ENCODE data around the gene TBC1D24. TPM values are rescaled to one million over a fixed set of nuclear protein-coding genes. Genes with fewer than 3 reads are reported as not detected.
A peak's percentile ranks its signal among the peaks of the same experiment; 100 is the strongest.
"Not testable (repeated sequence)": the region's sequence is repeated elsewhere in the genome, so short reads cannot be mapped to it uniquely, and the experiment has no call there.

Gene TBC1D24
- total and polyA plus RNA-seq, 8 donors: 3.2 to 35.6 (median 9.0) TPM

DNA sequence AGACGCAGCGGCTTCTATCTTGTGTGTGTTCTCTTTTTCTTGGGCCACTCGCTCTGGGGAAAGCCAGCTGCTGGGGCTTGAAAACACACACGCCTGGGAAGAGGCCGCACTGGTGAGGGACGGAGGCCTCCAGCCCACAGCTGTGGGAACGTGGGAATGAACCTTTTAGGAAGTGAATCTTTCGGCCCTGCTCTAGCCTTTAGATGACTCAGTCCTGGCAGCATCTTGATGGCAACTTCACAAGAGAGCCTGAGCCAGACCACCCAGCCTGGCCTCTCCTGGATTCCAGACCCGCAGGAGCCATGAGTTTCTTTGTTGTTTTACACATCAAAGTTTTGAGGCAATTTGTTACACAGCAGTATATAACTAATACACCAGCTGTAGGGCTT is 60.7 kb downstream of the TBC1D24 start:
- TF ChIP-seq, protein P1, sequence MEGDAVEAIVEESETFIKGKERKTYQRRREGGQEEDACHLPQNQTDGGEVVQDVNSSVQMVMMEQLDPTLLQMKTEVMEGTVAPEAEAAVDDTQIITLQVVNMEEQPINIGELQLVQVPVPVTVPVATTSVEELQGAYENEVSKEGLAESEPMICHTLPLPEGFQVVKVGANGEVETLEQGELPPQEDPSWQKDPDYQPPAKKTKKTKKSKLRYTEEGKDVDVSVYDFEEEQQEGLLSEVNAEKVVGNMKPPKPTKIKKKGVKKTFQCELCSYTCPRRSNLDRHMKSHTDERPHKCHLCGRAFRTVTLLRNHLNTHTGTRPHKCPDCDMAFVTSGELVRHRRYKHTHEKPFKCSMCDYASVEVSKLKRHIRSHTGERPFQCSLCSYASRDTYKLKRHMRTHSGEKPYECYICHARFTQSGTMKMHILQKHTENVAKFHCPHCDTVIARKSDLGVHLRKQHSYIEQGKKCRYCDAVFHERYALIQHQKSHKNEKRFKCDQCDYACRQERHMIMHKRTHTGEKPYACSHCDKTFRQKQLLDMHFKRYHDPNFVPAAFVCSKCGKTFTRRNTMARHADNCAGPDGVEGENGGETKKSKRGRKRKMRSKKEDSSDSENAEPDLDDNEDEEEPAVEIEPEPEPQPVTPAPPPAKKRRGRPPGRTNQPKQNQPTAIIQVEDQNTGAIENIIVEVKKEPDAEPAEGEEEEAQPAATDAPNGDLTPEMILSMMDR (IDR thresholded peaks at IDR 0.05): no peak
- TF ChIP-seq POLR2A (IDR thresholded peaks at IDR 0.05): no peak
- TF ChIP-seq POLR2AphosphoS5 (IDR thresholded peaks at IDR 0.05): no peak
- no peak for TF ChIP-seq EP300 (IDR thresholded peaks at IDR 0.05)
- H3K27ac ChIP-seq: peak overlapping the region; percentile 18 to 97 (median 89)
- no peaks in the 10 kb centered on the region for H3K9me3 ChIP-seq
- H3K27me3 ChIP-seq: no peaks in the 10 kb centered on the region
- peaks cover 0 to 7% (median 0%) of the 10 kb centered on the region in 4 donors for H3K36me3 ChIP-seq
- WGBS, 5 donors: 51 to 82% (median 77%) methylated on average over 9 of the region's 9 CpGs
- H3K4me1 ChIP-seq: peaks cover 41 to 56% (median 46%) of the 10 kb centered on the region in 4 donors
- no peak overlapping the region for H3K4me3 ChIP-seq
- peak in 1 of 2 donors; percentile 36 for DNase-seq
- intact Hi-C loops (cut with DNase I; ENCODE audit: low total_unique reads): loop anchor here (10.0 kb wide), 1 partner anchor 59 kb away; no protein-coding TSS in a partner anchor

DNA sequence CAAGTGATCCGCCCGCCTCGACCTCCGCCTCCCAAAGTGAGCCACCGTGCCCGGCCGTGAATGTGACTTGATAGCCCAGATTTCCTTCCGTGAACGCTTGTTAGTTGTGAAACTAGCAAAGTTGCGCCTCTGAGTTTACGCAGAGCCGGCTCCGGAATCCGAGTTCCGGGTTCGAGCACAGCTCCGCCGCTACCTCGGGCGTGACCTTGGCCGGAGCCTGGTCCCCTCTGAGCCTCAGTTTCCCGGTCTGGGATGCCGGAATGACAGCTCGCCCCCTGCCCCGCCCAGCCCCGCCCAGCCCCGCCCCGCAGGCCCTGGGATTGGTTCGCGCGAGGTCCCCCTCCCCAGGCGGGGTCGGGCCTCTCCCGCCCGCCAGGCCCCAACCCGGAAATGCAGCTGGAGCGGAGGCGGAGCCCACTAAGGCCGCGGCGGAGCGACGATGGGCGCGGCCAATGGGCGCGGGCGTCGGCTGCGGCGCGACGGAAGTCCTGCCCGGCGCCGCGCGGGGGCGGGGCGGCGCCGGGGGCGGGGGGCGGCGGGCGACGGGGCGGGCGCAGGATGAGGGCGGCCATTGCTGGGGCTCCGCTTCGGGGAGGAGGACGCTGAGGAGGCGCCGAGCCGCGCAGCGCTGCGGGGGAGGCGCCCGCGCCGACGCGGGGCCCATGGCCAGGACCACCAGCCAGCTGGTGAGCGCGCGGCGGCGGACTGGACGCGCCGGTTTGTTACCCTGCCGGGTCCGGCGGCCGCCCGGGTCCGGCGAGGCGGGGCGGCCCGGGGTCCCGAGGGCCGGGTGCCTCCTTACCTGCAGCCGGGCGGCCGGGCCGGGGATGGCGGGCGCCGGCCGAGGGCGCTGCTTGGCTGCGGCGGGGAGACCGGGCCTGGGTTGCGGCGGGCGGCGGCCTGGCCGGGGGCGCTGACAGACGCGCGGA is 62.8 kb downstream of the TBC1D24 start, which contains the start of gene PDPK1:
Gene PDPK1, plus strand, starts transcription at position 571 of the 929 bp plus-strand sequence. Its CDS starts 92 bp downstream, at position 663.
- no peak for TF ChIP-seq EP300 (IDR thresholded peaks at IDR 0.05)
- TF ChIP-seq POLR2A (IDR thresholded peaks at IDR 0.05): no peak
- peak in 2 of 3 donors; percentile 25 to 53 for TF ChIP-seq POLR2AphosphoS5 (IDR thresholded peaks at IDR 0.05)
- TF ChIP-seq, protein P1 (IDR thresholded peaks at IDR 0.05): peak in 1 of 7 experiments; percentile 5
- peak; percentile 94 to 99 for DNase-seq
- Histone ChIP-seq H3K27me3 (no peaks in the 10 kb centered on the region), H3K4me1 (peaks cover 39 to 60% (median 47%) of the 10 kb centered on the region in 4 donors), H3K36me3 (peaks cover 0 to 5% (median 0%) of the 10 kb centered on the region in 4 donors), H3K27ac (peak within 1 kb of the TSS; percentile 89 to 98 (median 96)), H3K9me3 (no peaks in the 10 kb centered on the region), H3K4me3 (peak within 1 kb of the TSS; percentile 62 to 75 (median 64))
- intact Hi-C loops (cut with DNase I; ENCODE audit: low total_unique reads): loop anchor here (10.0 kb wide), 1 partner anchor 57 kb away; no protein-coding TSS in a partner anchor
- 0 to 1% (median 0%) methylated on average over 18 to 126 of the region's 126 CpGs for WGBS, 5 donors

DNA sequence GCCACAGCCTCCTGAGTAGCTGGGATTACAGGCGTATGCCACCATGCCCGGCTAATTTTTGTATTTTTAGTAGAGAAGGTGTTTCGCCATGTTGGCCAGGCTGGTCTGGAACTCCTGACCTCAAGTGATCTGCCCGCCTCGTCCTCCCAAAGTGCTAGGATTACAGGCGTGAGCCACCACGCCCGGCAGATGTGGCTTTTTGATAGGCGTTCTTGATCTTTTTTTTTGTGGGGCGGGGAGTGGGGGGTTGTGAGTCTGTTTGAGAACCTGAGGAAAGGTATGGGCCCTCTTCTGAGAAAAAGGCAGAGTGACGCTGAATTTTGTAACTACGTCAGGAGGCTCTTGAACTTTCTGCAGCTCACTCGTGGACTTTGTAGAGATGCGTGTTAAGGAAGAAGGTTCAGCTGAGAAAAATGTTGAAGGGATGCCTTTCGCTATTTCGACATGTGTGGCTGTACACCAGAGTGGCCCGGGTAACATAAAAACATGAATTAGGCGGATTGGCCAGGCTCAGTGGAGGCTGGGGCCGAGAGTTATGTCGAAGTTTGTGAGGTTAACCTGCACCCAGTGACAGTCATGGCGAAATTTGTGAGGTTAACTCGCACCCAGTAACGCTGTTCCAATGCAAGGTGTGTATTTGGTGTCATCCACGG is 64.4 kb downstream of the TBC1D24 start:
- intact Hi-C loops (cut with DNase I; ENCODE audit: low total_unique reads): loop anchor here (10.0 kb wide), 1 partner anchor 55 kb away; no protein-coding TSS in a partner anchor
- H3K36me3 ChIP-seq, H3K9me3 ChIP-seq, DNase-seq, H3K27me3 ChIP-seq: not testable (repeated sequence)
- peaks cover 35 to 57% (median 48%) of the 10 kb centered on the region in 4 donors for H3K4me1 ChIP-seq
- H3K4me3 ChIP-seq: peak overlapping the region; percentile 62 to 75 (median 64)
- peak overlapping the region in 1 of 5 donors; percentile 17 for H3K27ac ChIP-seq
- WGBS, 5 donors: 75 to 81% (median 77%) methylated on average over 24 of the region's 24 CpGs

DNA sequence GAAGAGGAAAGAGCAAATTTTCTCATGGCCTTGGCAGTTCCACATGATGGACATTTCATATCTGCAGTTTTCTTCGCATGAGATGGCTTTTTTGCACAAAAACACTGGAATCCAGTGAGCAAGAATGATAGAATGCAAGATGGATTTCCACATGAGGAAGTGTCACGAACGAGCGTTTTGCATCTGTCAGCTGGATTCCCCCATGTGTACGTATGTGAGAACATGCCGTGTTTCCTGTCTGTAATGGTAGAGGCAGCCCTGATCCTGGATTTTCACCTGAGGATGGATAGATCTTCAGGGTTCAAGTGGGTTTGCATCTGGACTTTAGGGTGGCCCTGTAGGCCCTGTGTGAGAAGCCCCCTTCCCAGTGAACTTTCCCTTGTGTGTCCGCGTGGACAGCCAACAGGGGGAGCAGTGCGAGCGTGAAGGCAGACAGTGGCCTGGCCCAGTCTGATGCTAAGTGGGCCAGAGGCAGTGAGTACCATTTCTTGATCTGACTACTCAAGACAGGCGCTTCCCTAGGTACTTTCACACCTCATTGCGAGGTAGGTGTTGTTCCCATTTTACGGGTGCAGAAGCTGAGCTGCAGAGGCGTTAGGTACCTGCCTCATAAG is 65.0 kb downstream of the TBC1D24 start:
- H3K4me1 ChIP-seq: peaks cover 35 to 62% (median 48%) of the 10 kb centered on the region in 4 donors
- peak in 1 of 2 donors; percentile 30 for DNase-seq
- TF ChIP-seq, protein P1 (IDR thresholded peaks at IDR 0.05): peak in 2 of 7 experiments; percentile 8 to 27
- not testable (repeated sequence) for H3K27me3 ChIP-seq, H3K9me3 ChIP-seq, H3K36me3 ChIP-seq
- H3K4me3 ChIP-seq: peak overlapping the region in 2 of 4 donors; percentile 62 to 65
- intact Hi-C loops (cut with DNase I; ENCODE audit: low total_unique reads): loop anchor here (10.0 kb wide), 1 partner anchor 55 kb away; no protein-coding TSS in a partner anchor
- H3K27ac ChIP-seq: peak overlapping the region in 2 of 5 donors; percentile 17 to 20
- 45 to 53% (median 46%) methylated on average over 14 of the region's 14 CpGs for WGBS, 5 donors

DNA sequence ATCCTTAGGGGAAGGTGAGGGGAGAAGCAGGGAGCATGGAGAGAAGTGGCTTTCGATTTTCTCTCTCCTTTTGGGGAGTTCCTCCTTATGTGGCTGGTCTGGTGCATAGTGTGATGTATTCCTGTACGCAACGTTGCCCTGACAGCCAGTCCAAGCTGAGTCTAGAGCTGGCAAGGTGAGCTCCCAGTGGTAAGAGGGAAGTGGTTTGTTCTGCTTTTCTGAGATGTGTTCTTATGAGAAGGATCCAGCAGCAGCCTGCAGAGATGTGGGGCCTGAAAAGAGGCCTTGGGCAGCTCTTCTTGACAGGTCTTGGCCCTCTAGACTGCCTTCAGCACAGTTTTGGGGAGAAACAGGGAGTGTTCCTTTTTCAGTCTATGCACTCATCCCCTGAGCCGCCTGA is 66.0 kb downstream of the TBC1D24 start:
- DNase-seq; H3K9me3 ChIP-seq; H3K36me3 ChIP-seq; H3K27me3 ChIP-seq; intact Hi-C loops (cut with DNase I; ENCODE audit: low total_unique reads); H3K4me3 ChIP-seq: not testable (repeated sequence)
- WGBS, 5 donors: 52 to 100% (median 67%) methylated on average over 1 to 4 of the region's 4 CpGs
- Histone ChIP-seq H3K4me1 (peaks cover 35 to 63% (median 50%) of the 10 kb centered on the region in 4 donors), H3K27ac (peak overlapping the region in 1 of 5 donors; percentile 17)

DNA sequence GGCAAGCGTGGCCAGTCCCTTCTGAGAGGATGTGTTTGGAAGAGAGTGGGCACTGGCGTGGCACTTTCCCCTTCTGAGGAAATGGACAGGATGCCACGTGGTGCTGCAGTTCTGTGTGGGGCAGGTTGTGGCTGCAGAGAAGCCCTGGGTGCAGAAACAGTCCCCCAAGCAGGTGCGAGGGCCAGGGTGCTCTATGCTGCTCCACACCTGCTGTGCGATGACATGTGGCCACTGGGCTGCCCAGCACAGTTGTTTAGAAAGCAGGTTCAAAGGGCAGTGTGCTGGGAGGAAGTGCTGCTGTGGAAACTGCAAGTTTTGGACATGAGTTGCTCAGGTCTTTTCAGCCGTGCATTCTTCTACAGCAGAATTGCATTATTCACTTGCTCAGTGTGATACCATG is 66.5 kb downstream of the TBC1D24 start:
- H3K4me3 ChIP-seq; intact Hi-C loops (cut with DNase I; ENCODE audit: low total_unique reads); H3K27ac ChIP-seq; H3K27me3 ChIP-seq; H3K9me3 ChIP-seq; H3K36me3 ChIP-seq: not testable (repeated sequence)
- WGBS, 5 donors: 26 to 40% (median 38%) methylated on average over 4 to 6 of the region's 6 CpGs
- peaks cover 39 to 67% (median 51%) of the 10 kb centered on the region in 4 donors for H3K4me1 ChIP-seq
- peak in 1 of 2 donors; percentile 12 for DNase-seq

DNA sequence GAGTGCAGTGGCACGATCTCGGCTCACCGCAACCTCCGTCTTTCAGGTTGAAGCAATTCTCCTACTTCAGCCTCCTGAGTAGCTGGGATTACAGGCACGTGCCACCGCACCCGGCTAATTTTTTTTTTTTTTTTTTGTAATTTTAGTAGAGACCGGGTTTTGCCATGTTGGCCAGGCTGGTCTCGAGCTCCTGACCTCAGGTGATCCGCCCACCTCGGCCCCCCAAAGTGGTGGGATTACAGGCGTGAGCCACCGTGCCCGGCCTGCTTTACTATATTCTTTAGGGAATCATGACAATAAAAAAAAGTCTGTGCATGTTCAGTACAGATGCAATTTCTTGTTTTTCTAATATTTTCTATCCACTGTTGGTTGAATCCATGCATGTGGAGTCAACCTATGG is 68.8 kb downstream of the TBC1D24 start:
- DNase-seq: not testable (repeated sequence)

More for the DNA sequence above, 68.8 kb downstream of the TBC1D24 start:
- H3K4me3 ChIP-seq; H3K36me3 ChIP-seq; H3K27ac ChIP-seq; intact Hi-C loops (cut with DNase I; ENCODE audit: low total_unique reads); H3K9me3 ChIP-seq; H3K27me3 ChIP-seq: not testable (repeated sequence)
- 84 to 92% (median 89%) methylated on average over 14 of the region's 14 CpGs for WGBS, 5 donors
- H3K4me1 ChIP-seq: peaks cover 27 to 58% (median 42%) of the 10 kb centered on the region in 4 donors

Data from stomach (tissue), 9 donors.